Measurements from ENCODE around the gene CELF4.
"Not testable (repeated sequence)": the region's sequence is repeated elsewhere in the genome, so short reads cannot be mapped to it uniquely, and the experiment has no call there.

CELF4 gene

GRCh38 chr18:37481072-37481471, 84.5 kb downstream of the CELF4 start:
- no peak for FAIRE-seq
- no peak for DNase-seq (ENCODE audit: insufficient read length, low spot score)

GRCh38 chr18:37476611-37477295, 88.8 kb downstream of the CELF4 start:
- no peak for DNase-seq (ENCODE audit: insufficient read length, low spot score)
- no peak for FAIRE-seq

GRCh38 chr18:37476182-37476581, 89.4 kb downstream of the CELF4 start:
- DNase-seq (ENCODE audit: insufficient read length, low spot score) = peak; percentile 14

GRCh38 chr18:37473195-37473840, 92.3 kb downstream of the CELF4 start:
- FAIRE-seq = no peak
- no peak for DNase-seq (ENCODE audit: insufficient read length, low spot score)

More at GRCh38 chr18:37476182-37476581, 89.4 kb downstream of the CELF4 start:
- no peak for FAIRE-seq

GRCh38 chr18:37471637-37472036, 94.0 kb downstream of the CELF4 start:
- FAIRE-seq = no peak

GRCh38 chr18:37470986-37471385, 94.6 kb downstream of the CELF4 start:
- FAIRE-seq = no peak
- no peak for DNase-seq (ENCODE audit: insufficient read length, low spot score)

More at GRCh38 chr18:37471637-37472036, 94.0 kb downstream of the CELF4 start:
- DNase-seq (ENCODE audit: insufficient read length, low spot score) = no peak

- DNase-seq (ENCODE audit: insufficient read length, low spot score) (no peak), FAIRE-seq (no peak)
Measured at GRCh38 chr18:37467002-37467662, 98.5 kb downstream of the CELF4 start.

GRCh38 chr18:37465958-37466357, 99.6 kb downstream of the CELF4 start:
- DNase-seq (ENCODE audit: insufficient read length, low spot score) = no peak
- FAIRE-seq = no peak

- FAIRE-seq (no peak), DNase-seq (ENCODE audit: insufficient read length, low spot score) (no peak)
Measured at GRCh38 chr18:37464257-37464656, 101.3 kb downstream of the CELF4 start.

- FAIRE-seq = not testable (repeated sequence)
Measured at GRCh38 chr18:37461329-37461728, 104.3 kb downstream of the CELF4 start.

GRCh38 chr18:37460604-37461003, 105.0 kb downstream of the CELF4 start:
- FAIRE-seq (no peak), DNase-seq (ENCODE audit: insufficient read length, low spot score) (no peak)

More at GRCh38 chr18:37461329-37461728, 104.3 kb downstream of the CELF4 start:
- not testable (repeated sequence) for DNase-seq (ENCODE audit: insufficient read length, low spot score)

- FAIRE-seq = no peak
- no peak for DNase-seq (ENCODE audit: insufficient read length, low spot score)
Measured at GRCh38 chr18:37458697-37459096, 106.9 kb downstream of the CELF4 start.

GRCh38 chr18:37457753-37458152, 107.8 kb downstream of the CELF4 start:
- DNase-seq (ENCODE audit: insufficient read length, low spot score) (no peak), FAIRE-seq (no peak)

GRCh38 chr18:37457341-37457740, 108.3 kb downstream of the CELF4 start:
- no peak for FAIRE-seq

GRCh38 chr18:37456873-37457272, 108.7 kb downstream of the CELF4 start:
- no peak for DNase-seq (ENCODE audit: insufficient read length, low spot score)
- no peak for FAIRE-seq

More at GRCh38 chr18:37457341-37457740, 108.3 kb downstream of the CELF4 start:
- DNase-seq (ENCODE audit: insufficient read length, low spot score) = no peak

GRCh38 chr18:37456395-37456794, 109.2 kb downstream of the CELF4 start:
- DNase-seq (ENCODE audit: insufficient read length, low spot score) (no peak), FAIRE-seq (no peak)

- FAIRE-seq = no peak
- no peak for DNase-seq (ENCODE audit: insufficient read length, low spot score)
Measured at GRCh38 chr18:37453752-37454151, 111.8 kb downstream of the CELF4 start.

GRCh38 chr18:37452682-37453385, 112.8 kb downstream of the CELF4 start:
- DNase-seq (ENCODE audit: insufficient read length, low spot score) (peak; percentile 10), FAIRE-seq (no peak)

GRCh38 chr18:37452015-37452414, 113.6 kb downstream of the CELF4 start:
- FAIRE-seq (no peak), DNase-seq (ENCODE audit: insufficient read length, low spot score) (no peak)

GRCh38 chr18:37451239-37451825, 114.3 kb downstream of the CELF4 start:
- DNase-seq (ENCODE audit: insufficient read length, low spot score) = no peak
- no peak for FAIRE-seq
